Measurements from ENCODE around the gene ACTR3.
"Not testable (repeated sequence)": the region's sequence is repeated elsewhere in the genome, so short reads cannot be mapped to it uniquely, and the experiment has no call there.

The ACTR3 gene

GRCh38 chr2:113889471-113890252 lies at the start of gene ACTR3:
ACTR3 (plus strand) TSS chr2:113890089; CDS start chr2:113890280, 191 bp downstream.
- peak; percentile 99 for DNase-seq

GRCh38 chr2:113840518-113840917 lies 49.4 kb upstream of the ACTR3 start:
- DNase-seq: no peak

- DNase-seq: no peak
Measured at GRCh38 chr2:113842919-113843736, 46.8 kb upstream of the ACTR3 start.

DNA sequence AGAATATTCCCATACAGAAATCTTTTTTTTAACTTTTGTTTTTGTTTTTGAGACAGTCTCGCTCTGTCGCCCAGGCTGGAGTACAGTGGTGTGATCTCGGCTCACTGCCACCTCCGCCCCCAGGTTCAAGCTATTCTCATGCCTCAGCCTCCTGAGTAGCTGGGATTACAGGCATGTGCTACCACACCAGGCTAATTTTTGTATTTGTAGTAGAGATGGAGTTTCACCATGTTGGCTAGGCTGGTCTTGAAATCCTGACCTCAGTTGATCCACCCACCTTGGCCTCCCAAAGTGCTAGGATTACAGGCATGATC lies 46.2 kb upstream of the ACTR3 start:
- DNase-seq: not testable (repeated sequence)

DNA sequence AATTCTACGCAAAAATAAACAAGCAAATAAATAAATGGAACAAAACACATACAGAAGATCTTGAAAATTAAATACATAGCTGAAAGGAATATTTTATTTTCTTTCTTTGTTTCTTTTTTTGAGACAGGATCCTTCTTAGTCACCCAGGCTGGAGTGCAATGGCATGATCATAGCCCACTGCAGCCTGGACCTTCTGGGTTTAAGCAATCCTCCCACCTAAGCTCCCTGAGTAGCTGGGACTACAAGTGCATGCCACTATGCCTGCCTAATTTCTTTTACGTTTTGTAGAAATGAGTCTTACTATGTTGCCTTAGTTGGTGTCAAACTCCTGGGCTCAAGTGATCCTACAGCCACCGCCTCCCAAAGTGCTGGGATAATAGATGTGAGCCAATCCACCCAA lies 44.6 kb upstream of the ACTR3 start:
- DNase-seq: no peak

GRCh38 chr2:113845796-113846195 lies 44.1 kb upstream of the ACTR3 start:
- not testable (repeated sequence) for DNase-seq

- no peak for DNase-seq
Measured at GRCh38 chr2:113846429-113846828, 43.5 kb upstream of the ACTR3 start.

DNA sequence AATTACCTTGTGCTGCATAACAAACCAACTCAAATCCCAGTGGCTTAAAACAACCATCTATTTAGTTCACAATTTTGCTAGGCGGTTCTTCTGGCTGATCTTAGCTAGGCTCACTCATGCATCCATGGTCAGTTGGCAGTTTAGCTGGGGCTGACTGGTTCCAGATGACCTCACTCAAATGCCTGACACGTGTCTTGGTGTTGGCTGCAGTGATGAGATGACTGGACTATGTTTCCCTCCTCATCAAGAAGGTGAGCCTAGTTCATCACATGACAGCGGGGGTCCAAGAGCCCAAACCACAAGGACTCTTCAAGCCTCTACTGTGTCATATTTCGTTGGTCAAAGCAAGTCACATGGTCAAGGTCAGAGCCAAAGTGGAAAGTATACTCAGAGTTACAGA lies 42.7 kb upstream of the ACTR3 start:
- no peak for DNase-seq

- DNase-seq: no peak
Measured at GRCh38 chr2:113848758-113849415, 41.0 kb upstream of the ACTR3 start.

DNA sequence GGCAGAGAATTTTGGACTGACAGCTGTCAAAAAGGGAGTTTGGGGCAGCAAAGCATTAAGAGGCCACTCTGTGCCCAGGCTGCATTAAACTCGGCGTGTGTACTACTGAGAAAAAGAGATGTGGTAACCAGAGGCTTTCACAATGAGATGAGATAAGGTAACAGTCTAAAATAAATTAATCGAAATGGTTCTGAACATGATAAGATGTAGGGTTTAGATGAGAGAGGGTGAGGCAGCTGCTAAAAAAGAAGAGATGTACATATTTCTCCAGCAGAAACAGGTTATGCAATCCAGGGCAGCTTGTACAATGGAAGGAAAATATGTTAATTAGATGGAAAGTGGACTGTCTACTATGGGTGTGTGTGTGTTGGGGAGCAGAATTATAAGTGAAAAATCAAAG lies 39.2 kb upstream of the ACTR3 start:
- no peak for DNase-seq

DNA sequence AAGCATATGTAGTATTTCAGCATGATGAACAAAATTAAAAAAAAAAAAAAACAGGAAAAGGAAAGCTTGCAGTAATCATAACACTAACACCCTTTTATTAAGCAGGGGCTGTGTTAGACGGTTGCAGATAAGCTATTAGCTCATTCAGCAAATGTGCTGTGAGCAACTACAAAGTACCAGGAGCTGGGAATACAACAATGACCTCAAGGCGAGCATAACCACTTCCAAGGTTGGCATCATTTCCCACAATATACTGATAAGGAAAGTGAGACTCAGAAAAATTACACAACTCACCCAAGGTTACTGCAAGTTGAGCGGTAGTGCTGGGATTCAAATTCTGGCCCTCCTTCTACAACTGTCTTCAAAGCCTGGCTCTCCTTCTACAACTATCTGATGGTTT lies 38.2 kb upstream of the ACTR3 start:
- no peak for DNase-seq

DNA sequence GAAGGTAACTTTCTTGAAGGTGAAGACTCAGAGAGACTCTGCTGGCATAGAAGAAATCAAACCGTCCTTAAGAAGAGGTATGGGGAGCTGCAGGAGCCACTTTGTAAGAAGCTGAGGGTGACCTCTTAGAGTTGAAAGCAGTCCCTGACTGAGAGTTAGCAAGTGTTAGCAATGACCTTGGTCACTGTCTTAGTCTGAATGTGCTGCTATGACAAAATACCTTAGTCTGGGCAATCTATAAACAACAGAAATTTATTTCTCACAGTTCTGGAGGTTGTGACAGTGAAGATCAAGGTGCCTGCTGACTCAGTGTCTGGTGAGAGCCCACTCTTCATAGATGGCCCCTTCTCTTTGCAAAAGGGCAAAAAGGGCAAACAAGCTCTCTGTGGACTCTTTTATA lies 35.7 kb upstream of the ACTR3 start:
- no peak for DNase-seq

GRCh38 chr2:113854970-113855740 lies 34.7 kb upstream of the ACTR3 start:
- DNase-seq: no peak

DNA sequence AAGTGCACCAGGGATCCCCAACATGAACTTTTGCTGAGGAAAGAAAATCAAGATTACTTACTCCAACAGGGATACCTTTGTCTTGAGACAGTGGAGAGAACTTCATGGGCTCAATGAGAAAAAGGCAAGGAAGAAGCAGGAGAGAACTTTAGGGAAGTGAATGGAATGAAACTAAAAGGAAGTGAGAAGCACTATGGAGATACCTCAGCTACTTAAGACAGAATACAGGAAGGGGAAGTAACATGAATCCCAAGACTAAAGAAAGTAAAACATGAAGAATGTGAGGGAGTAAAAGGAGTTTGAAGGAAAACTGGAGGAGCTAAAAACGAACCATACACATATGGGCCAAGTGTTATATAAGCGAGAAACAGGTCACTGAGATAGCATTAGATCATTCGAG lies 32.4 kb upstream of the ACTR3 start:
- no peak for DNase-seq

GRCh38 chr2:113858764-113859163 lies 31.1 kb upstream of the ACTR3 start:
- DNase-seq: peak; percentile 25

DNA sequence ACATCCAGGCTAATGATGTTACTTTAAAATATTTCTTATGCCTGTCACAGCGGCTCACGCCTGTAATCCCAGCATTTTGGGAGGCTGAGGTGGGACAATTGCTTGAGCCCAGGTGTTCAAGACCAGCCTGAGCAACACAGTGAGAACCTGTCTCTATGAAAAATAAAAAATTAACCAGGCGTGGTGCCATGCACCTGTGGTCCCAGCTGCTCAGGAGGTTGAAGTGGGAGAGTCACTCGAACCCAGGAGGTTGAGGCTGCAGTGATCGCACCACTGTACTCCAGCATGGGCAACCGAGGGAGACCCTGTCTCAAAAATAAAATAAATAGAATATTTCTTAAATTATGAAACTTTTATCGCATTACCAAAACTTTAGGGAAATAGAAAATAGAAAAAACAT lies 28.1 kb upstream of the ACTR3 start:
- no peak for DNase-seq

- DNase-seq: no peak
Measured at GRCh38 chr2:113863144-113863543, 26.7 kb upstream of the ACTR3 start.

DNA sequence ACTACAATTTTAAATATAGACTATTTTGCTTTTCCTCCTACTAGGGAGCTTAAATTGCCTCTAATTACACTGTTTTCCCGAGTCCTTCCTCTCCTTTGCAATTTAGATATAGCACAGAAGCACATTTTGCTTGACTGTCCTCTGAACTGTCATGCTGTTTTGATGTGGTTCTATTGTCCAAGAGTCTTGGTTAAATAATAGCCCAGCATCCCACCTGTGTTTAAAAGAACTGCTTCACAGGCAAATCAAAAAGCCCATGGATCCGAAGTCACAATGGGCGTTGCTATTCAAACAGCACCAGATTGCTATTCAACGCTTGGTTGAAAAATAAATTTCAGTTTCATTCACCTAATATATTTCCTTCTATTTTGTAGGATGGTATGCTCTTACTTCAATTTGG lies 22.3 kb upstream of the ACTR3 start:
- DNase-seq: no peak

DNA sequence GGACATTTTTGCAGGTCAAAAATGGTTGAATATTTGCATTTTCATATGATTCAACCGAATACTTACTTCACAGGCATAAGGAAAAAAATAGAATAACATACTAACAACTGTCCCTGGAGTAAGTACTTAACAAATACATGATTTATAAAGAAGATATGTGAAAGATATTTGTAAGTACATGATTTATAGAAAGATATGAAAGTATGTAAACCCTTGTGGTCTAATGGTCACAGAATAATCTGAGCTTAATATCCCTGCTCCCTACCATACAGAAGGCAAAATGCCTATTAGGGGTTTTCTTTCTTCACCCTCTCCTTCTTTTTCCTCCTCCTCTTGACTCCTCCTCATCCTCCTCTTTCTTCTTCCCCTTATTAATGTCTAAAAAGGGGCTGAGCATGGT lies 20.6 kb upstream of the ACTR3 start:
- no peak for DNase-seq

- no peak for DNase-seq
Measured at GRCh38 chr2:113872201-113872600, 17.7 kb upstream of the ACTR3 start.

GRCh38 chr2:113873867-113874266 lies 16.0 kb upstream of the ACTR3 start:
- DNase-seq: no peak

DNA sequence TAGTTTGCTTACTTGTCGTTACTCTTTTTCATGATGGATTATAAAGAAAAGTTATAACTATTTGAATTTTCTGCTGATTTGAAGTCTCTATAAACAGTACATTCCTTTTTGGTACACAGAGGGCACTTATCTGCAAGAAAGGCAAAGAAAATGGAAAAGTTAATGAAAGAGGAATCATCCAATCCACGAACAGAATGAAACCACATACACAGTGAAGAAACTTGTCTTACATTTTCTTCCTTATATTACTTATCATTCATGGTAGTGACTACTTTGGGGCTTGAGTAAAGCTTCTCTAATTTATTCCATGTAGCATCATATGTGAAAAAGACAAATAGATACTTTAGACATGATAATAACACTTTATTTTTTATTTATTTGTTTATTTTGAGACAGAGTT lies 14.8 kb upstream of the ACTR3 start:
- DNase-seq: no peak
